Mucosa of stomach (tissue), 1 donor: Measurements from ENCODE around the gene ATOSB.

Experiments
- H3K27me3 ChIP-seq: one replicate; pipeline ENCODE4 v1.7.0; 2013; ENCODE audit warnings: mild to moderate bottlenecking, low read length; ENCODE audit not compliant: control insufficient read depth, insufficient read depth
- H3K36me3 ChIP-seq: one replicate; pipeline ENCODE4 v1.7.0; 2013; ENCODE audit warnings: low read length; ENCODE audit not compliant: control insufficient read depth, insufficient read depth
- H3K4me1 ChIP-seq: one replicate; pipeline ENCODE4 v1.7.0; 2013; ENCODE audit warnings: mild to moderate bottlenecking, low read length; ENCODE audit not compliant: control insufficient read depth, insufficient read depth
- H3K4me3 ChIP-seq: one replicate; pipeline ENCODE4 v1.7.0; 2013; ENCODE audit warnings: low read length
- H3K9ac ChIP-seq: one replicate; pipeline ENCODE4 v1.7.0; 2013; ENCODE audit warnings: mild to moderate bottlenecking, low read length, moderate library complexity
- H3K9me3 ChIP-seq: one replicate; pipeline ENCODE4 v1.7.0; 2013; ENCODE audit warnings: mild to moderate bottlenecking, low read length, moderate library complexity; ENCODE audit not compliant: control insufficient read depth
- donor health status: Pancreatic carcinoma.

ATOSB gene

GRCh38 chr9:35054185-35054835 is 61.4 kb downstream of the ATOSB start:
- Histone ChIP-seq H3K27me3 (no peaks in the 10 kb centered on the region), H3K4me1 (no peaks in the 10 kb centered on the region), H3K36me3 (peaks cover 22% of the 10 kb centered on the region), H3K4me3 (no peak overlapping the region), H3K9ac (no peak overlapping the region), H3K9me3 (no peaks in the 10 kb centered on the region)
